GM19467 (cell line): ENCODE results near the gene GMCL2.

Experiments used
- ATAC-seq: cut with Tn5 transposase; IDR thresholded peaks from one replicate; pipeline ENCODE4 v1.9.1; 2021; ENCODE audit warnings: mild to moderate bottlenecking, moderate library complexity; ENCODE audit not compliant: unreplicated experiment

The GMCL2 gene

GRCh38 chr5:178147406-178147805 is 39.8 kb downstream of the GMCL2 start:
- ATAC-seq, result no peak

- peak; percentile 69 for ATAC-seq
Observed at GRCh38 chr5:178145965-178146820, 41.0 kb downstream of the GMCL2 start.

- no peak for ATAC-seq
Observed at GRCh38 chr5:178143901-178144300, 43.3 kb downstream of the GMCL2 start.

- no peak for ATAC-seq
Observed at GRCh38 chr5:178143246-178143645, 43.9 kb downstream of the GMCL2 start.

- ATAC-seq, result no peak
Observed at GRCh38 chr5:178142642-178143041, 44.5 kb downstream of the GMCL2 start.

- no peak for ATAC-seq
Observed at GRCh38 chr5:178141550-178141949, 45.6 kb downstream of the GMCL2 start.

- ATAC-seq, result no peak
Observed at GRCh38 chr5:178137991-178138390, 49.2 kb downstream of the GMCL2 start.

GRCh38 chr5:178136990-178137389 is 50.2 kb downstream of the GMCL2 start:
- no peak for ATAC-seq
